Limb (tissue), 2 donors: Measurements from ENCODE around the gene ATP13A3.

Experiments
- DNase-seq, 2 donors: peaks; one replicate each; pipeline ENCODE4 v3.0.0-alpha.2; 2016; ENCODE audit errors: extremely low spot score in 2 of 2

ATP13A3 gene

GRCh38 chr3:194374935-194375334 lies 111.9 kb downstream of the ATP13A3 start:
- no peak for DNase-seq

DNA sequence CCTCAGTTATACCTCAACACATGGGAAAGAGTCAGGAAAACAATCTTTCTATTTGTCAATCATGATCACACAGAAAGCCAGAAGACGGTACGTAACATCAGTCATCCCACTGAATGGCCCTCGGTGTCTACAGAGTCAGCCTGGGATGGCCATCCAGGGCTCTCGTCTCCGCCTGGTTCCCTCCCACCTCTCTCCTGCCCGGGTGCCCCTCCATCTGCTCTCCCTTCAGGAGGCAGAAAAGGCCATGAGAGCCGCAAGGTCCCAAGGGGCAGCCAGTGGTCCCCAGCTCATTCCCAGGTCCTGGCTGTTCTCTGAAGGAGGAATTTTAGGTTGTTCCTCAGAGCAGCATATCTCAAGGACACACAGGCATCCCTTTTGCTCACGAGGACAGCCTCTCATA lies 112.9 kb downstream of the ATP13A3 start:
- no peak for DNase-seq

DNA sequence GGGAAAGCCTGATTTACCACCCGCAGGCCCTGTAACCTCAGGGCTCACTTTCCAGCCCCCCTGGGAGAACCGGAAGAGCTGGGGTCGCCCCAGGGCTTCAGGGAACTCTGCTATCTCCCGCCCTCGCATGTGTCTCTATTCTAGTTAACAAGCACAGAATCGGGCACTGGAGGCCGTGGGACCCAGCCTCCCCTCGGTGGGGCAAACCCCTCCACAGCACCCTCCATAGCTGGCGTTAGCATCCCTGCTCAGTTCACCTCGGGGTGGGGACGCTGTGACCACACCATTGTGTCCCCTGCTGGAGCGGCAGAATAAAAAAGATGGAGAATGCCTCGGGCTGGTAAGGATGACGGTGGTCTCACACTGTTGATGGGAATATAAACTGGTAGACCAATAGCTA lies 113.8 kb downstream of the ATP13A3 start:
- DNase-seq: no peak

GRCh38 chr3:194370753-194371152 lies 116.0 kb downstream of the ATP13A3 start:
- DNase-seq: no peak

GRCh38 chr3:194369522-194370279 lies 117.1 kb downstream of the ATP13A3 start, which contains the start of gene LRRC15:
Gene LRRC15, minus strand, starts transcription at chr3:194369743. Its CDS starts 8,700 bp downstream, at chr3:194361043.
- DNase-seq: no peak

DNA sequence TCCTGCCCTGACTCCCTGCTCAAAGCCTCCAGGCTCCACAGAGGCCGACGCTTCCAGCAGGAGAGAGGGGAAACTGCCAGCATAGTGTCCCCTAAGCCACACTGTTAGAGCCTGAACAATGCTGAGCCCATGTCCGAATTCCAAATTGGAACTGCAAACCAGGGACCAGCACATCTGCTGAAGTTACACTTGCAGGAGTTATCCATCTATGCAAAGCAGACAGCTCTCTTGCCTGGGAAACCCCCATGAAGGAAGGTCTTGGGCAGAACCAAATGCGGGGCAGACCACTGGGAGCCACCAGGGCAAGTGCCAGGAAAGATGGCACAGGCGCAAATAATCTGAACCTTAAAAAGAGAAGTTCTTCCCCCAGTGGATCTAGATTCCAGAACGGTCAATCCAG lies 117.9 kb downstream of the ATP13A3 start:
- DNase-seq: no peak

GRCh38 chr3:194367992-194368841 lies 118.6 kb downstream of the ATP13A3 start:
- DNase-seq: peak in 1 of 2 donors; percentile 30

DNA sequence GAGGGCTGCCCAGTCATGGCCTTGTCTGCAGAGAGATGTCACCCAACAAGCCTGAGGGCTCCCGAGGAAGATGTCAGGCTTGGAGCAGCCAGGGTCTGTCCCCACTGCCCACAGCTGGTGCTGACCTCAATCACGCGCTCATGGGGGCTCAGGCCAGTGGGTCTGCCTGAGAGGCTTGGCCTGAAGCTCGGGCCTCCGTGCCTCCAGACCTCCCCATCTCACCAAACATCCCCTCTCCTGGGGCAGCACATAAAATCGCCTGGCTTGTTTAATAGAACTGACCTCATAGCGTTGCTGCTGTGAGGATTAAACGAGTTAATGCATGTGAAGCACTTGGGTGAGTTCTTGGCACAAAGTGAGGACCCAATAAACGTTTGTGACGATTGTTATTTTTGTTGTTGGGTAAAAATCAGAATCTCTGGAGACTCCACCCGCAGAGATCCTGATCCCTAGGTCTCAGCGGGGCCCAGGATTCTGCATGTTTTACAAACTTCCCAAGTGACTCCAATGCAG lies 120.8 kb downstream of the ATP13A3 start:
- no peak for DNase-seq

DNA sequence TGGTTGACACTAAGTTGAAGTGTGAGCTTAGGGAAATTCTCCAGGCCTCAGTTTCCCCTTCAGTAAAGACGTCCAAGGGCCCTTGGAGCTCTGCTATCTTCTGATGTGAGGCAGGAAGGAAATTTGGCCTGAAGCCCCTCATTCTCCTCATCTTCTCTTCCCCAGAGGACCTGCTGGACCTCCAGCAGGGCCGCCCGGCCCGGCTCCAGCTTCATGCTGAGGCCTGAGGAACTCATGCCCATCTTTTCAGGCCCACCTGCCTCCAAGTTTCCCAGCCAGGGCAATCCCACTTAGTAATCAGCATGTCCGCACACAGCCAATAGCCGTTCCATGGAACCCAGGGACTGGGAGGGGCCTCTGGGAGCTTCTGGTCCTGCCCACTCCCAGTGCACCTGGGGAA lies 121.3 kb downstream of the ATP13A3 start:
- DNase-seq: no peak

DNA sequence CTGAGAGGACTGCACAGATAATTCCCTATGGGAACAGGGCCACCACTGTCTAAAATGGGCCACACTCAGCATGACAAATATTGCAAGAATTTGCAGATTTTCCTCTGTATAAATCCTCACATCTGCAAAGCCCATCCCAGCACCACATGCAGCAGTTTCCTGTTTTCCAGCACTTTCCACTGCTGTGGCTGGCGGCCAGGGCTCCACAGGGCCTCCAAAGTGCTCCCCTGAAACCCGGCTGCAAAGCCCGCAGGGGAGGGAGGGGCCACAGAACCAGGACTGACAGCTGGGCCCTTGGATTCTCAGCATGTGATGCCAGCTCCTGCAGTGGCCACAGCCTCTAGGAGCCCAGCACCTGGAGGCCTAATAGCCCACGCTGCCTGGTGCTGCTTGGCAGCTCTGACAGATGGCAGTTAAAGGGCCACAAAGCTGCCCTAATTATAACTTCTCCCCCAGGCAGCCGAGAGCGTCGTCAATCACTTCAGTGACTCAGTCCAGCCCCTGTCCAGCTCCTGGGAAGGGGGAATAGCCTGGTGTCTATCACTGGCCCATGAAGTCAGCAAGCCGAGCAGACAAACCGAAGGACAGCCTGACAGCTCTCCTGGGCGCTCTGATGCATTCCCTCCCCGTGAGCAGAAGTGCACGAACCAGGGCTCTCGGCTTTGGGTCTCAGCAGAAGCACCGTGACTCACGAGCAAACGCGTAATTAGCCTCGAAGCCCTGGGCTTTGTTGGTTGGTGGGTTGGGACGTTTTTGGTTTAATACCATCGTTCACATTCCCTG lies 122.0 kb downstream of the ATP13A3 start:
- DNase-seq: peak; percentile 43 to 83

DNA sequence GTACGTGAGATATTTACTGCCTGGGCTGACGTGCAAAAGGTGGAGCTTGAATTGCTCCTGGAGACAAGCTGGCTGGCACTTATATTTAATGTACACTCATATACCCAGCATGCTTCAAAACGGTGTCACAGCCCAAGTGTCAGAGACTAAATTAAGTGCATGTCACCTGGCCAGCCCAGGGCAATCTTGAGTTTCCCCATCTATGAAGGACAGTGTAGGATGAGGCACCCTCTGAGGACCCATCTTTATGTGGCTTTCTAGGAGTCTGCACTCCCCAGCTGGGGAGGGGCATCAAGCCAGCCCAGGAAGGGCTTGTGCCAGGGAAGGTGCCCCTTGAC lies 122.5 kb downstream of the ATP13A3 start:
- no peak for DNase-seq

DNA sequence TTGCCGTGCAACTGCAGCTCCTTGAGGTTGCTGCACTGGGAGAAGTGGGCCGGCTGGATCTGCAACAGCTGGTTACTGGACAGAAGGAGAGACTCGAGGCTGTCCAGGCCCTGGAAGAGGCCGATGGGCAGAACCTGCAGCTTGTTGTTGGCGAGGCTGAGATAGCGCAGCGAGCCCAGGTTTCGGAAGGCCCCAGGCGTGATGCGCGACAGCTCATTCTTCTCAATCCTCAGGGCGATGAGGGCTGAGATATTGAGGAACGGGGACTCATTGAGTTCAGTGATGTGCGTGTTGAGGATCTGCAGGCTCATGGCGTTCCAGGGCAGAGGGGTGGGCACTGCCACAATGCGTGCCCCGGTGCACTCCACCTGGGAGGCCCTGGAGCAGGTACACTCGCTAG lies 126.2 kb downstream of the ATP13A3 start:
- DNase-seq: no peak

- no peak for DNase-seq
Observed at GRCh38 chr3:194357681-194358080, 129.1 kb downstream of the ATP13A3 start.

GRCh38 chr3:194355379-194355778 lies 131.4 kb downstream of the ATP13A3 start:
- DNase-seq: no peak

- no peak for DNase-seq
Observed at GRCh38 chr3:194354315-194354714, 132.5 kb downstream of the ATP13A3 start.
